Measurements from ENCODE around the gene SLC27A5. TPM values are rescaled to one million over a fixed set of nuclear protein-coding genes. Genes with fewer than 3 reads are reported as not detected.
A peak's percentile ranks its signal among the peaks of the same experiment; 100 is the strongest.

Gene SLC27A5
- total and polyA plus RNA-seq, 2 of the 4 experiments (the other 2 are of a cell fraction) = 7.7 to 11.2 TPM

DNA sequence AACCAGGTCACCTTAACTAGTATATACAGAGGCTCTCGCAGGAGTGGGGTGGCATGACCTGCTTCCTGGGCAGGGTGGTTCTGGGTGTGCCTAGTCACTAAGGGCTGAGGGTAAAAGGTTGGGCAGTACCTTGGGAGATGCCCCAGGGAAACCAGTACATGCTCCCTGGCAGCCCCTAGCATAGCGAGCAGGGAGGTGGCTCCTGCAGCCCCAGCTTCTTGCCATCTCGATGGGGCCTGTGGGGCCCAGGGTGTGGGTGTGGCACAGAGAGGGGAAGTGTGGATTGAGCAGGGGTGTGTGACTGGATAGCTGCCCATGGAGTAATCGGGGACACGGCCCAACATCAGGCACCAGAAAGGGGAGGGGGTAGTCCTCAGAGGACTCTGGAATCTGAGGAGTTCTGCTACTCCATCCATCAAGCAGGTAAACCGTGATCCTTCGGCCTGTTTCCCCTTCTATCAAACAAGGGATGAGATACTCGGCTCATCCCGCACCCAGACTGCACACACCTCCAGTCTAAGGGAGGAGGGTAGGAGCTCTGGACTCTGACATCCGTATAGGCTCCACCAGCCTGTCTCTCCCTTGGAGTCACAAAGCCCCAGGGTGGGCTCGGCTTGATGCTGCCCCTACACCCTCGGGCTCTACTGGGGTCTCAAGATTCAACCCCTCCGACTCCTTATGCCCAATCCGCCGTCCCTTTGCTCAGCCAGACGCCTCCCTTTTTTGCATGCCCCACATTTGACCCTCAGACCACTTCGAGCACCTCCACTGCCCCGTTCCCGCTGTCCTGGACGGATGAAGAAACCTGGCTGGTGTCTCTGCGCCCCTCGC, 6.7 kb upstream of the SLC27A5 start:
- H3K56ac ChIP-seq (ENCODE audit: extremely low read depth, insufficient read depth, low read length) = peak overlapping the region; percentile 80
- H3K4me3 ChIP-seq (ENCODE audit: insufficient read depth, low read depth, low read length) = peak overlapping the region; percentile 69
- no peak for DNase-seq
- peaks cover 0 to 53% of the 10 kb centered on the region in 2 experiments; a peak in 3 of 4 replicates for H3K79me1 ChIP-seq (ENCODE audit: low read depth in 1 of 2, low read length in 2 of 2)
- 5% methylated on average over 14 of the region's 22 CpGs; no CpG with 5 or more reads in 1 of the 2 experiments for WGBS, 2 experiments (ENCODE audit: extremely low coverage in 2 of 2, insufficient read length in 1 of 2)
- peak overlapping the region; percentile 98 for H2AFZ ChIP-seq (replicated peaks; ENCODE audit: low read length, poor library complexity)
- ATAC-seq (ENCODE audit: low read depth) = no peak
- H2AK5ac ChIP-seq (ENCODE audit: low read depth, low read length) = peak overlapping the region; percentile 81
- peaks cover 26% of the 10 kb centered on the region for H4K20me1 ChIP-seq (ENCODE audit: insufficient read depth, low read length)
- peaks cover 6% of the 10 kb centered on the region for H3K4me1 ChIP-seq (ENCODE audit: control insufficient read depth, insufficient read depth, low read length)
- H3K23ac ChIP-seq (ENCODE audit: low read depth, low read length) = peak overlapping the region; percentile 68
- H3K27ac ChIP-seq (ENCODE audit: insufficient read depth, low read length) = peak overlapping the region; percentile 93
- TF ChIP-seq MAZ (IDR thresholded peaks at IDR 0.05; ENCODE audit: borderline replicate concordance, low read depth, low read length) (no peak), SMC3 (IDR thresholded peaks at IDR 0.05; ENCODE audit: low read depth, low read length) (no peak), FOS (IDR thresholded peaks at IDR 0.05; ENCODE audit: low read depth, low read length) (no peak), BHLHE40 (IDR thresholded peaks at IDR 0.05; ENCODE audit: low read depth, low read length) (no peak), MXI1 (IDR thresholded peaks at IDR 0.05; ENCODE audit: borderline replicate concordance, low read depth, low read length) (no peak), RAD21 (IDR thresholded peaks at IDR 0.05; ENCODE audit: low read length) (no peak), RCOR1 (IDR thresholded peaks at IDR 0.05; ENCODE audit: insufficient replicate concordance, low read length) (no peak)
- TF ChIP-seq, protein P1, sequence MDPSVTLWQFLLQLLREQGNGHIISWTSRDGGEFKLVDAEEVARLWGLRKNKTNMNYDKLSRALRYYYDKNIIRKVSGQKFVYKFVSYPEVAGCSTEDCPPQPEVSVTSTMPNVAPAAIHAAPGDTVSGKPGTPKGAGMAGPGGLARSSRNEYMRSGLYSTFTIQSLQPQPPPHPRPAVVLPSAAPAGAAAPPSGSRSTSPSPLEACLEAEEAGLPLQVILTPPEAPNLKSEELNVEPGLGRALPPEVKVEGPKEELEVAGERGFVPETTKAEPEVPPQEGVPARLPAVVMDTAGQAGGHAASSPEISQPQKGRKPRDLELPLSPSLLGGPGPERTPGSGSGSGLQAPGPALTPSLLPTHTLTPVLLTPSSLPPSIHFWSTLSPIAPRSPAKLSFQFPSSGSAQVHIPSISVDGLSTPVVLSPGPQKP (IDR thresholded peaks at IDR 0.05; ENCODE audit: borderline replicate concordance, low read depth, low read length) = no peak
- peak overlapping the region; percentile 87 to 93; a peak in 3 of 4 replicates for H4K8ac ChIP-seq (ENCODE audit: low read depth in 2 of 2, low read length in 2 of 2)
- no peaks in the 10 kb centered on the region for H3K9me3 ChIP-seq (ENCODE audit: control insufficient read depth, insufficient read depth, low read length)
- in situ Hi-C loops (cut with MboI; ENCODE audit: low sequenced_read_pairs) = no loop called here
- intact Hi-C loops (cut with micrococcal nuclease) = loop anchor here (1.0 to 5.0 kb wide), 3 partner anchors 19 to 211 kb away; partner anchors contain the start of genes ERVK3-1 and MZF1
- dilution Hi-C loops (cut with HindIII; ENCODE audit: low sequenced_read_pairs, unreplicated experiment) = no loop called here
- no peaks in the 10 kb centered on the region for H3K27me3 ChIP-seq (ENCODE audit: control insufficient read depth, insufficient read depth, low read length)
- H4K5ac ChIP-seq (ENCODE audit: low read depth, low read length) = peak overlapping the region; percentile 21
- H4K91ac ChIP-seq (ENCODE audit: insufficient read depth, low read depth, low read length) = peak overlapping the region; percentile 93
- no peak overlapping the region for H2BK120ac ChIP-seq (ENCODE audit: low read depth, low read length)
- peak overlapping the region; percentile 85 for H3K4ac ChIP-seq (ENCODE audit: low read depth, low read length)
- peaks cover 16% of the 10 kb centered on the region for H3K36me3 ChIP-seq (ENCODE audit: control insufficient read depth, insufficient read depth, low read length)
- H3K14ac ChIP-seq (replicated peaks; ENCODE audit: low read depth, low read length) = peak overlapping the region; percentile 80
- H2AK9ac ChIP-seq (replicated peaks; ENCODE audit: low read depth, low read length, poor library complexity) = peak overlapping the region; percentile 98
- peak overlapping the region; percentile 96 for H3K9ac ChIP-seq (ENCODE audit: low read depth, low read length)
- H3K4me2 ChIP-seq (ENCODE audit: low read depth, low read length) = peak overlapping the region; percentile 94
- H2BK20ac ChIP-seq (ENCODE audit: low read depth, low read length) = no peak overlapping the region
- peaks cover 11% of the 10 kb centered on the region for H3K9me1 ChIP-seq (ENCODE audit: insufficient read depth, low read length)
- CTCF ChIA-PET = interaction anchor here (0.6 to 1.1 kb wide), 2 partner anchors 13 to 25 kb away, joined by 4 to 6 read pairs; partner anchors contain the start of gene TRIM28
- BruUV-seq (replicated peaks) = no TSS peak
- no peak overlapping the region for H2BK15ac ChIP-seq (ENCODE audit: low read depth, low read length)
- no peak overlapping the region for H3K18ac ChIP-seq (ENCODE audit: low read depth, low read length)
- POLR2A ChIA-PET (ENCODE audit: unreplicated experiment) = interaction anchor here (1.5 kb wide), 1 partner anchor 25 kb away, joined by 6 read pairs; the partner anchor contains the start of gene TRIM28
- H2BK5ac ChIP-seq (ENCODE audit: low read depth, low read length, poor library complexity, severe bottlenecking) = peak overlapping the region; percentile 44
